Loucy (cell line): ENCODE measurements around the gene KCNJ5.

ENCODE experiments used
- H2AFZ ChIP-seq: fragments of 200-600 bp; sonication (generic); 2 replicates; pipeline ENCODE4 v1.6.0; 2016; ENCODE audit warnings: antibody characterized with exemption, mild to moderate bottlenecking, low read length, moderate library complexity
- H3F3A ChIP-seq: fragments of 200-600 bp; 2 replicates; pipeline ENCODE4 v1.6.0; 2016; ENCODE audit warnings: antibody characterized with exemption, low read depth, mild to moderate bottlenecking
- H3K27me3 ChIP-seq: fragments of 200-600 bp; sonication (generic); 2 replicates; pipeline ENCODE4 v1.6.1; 2014; ENCODE audit warnings: low read length, mild to moderate bottlenecking; ENCODE audit not compliant: insufficient read depth, poor library complexity, severe bottlenecking
- H3K36me3 ChIP-seq: fragments of 200-600 bp; sonication (generic); 2 replicates; pipeline ENCODE4 v1.6.1; 2016; ENCODE audit warnings: low read length; ENCODE audit not compliant: insufficient read depth
- H3K4me1 ChIP-seq: fragments of 200-600 bp; sonication (generic); 2 replicates; pipeline ENCODE4 v1.5.1; 2014; ENCODE audit warnings: low read length, mild to moderate bottlenecking; ENCODE audit not compliant: insufficient read depth, poor library complexity, severe bottlenecking
- H3K4me2 ChIP-seq: fragments of 200-600 bp; sonication (generic); 2 replicates; pipeline ENCODE4 v1.6.0; 2014; ENCODE audit warnings: antibody characterized with exemption, low read length, low read depth, mild to moderate bottlenecking; ENCODE audit not compliant: poor library complexity, severe bottlenecking
- H3K4me3 ChIP-seq: fragments of 200-600 bp; sonication (generic); 2 replicates; pipeline ENCODE4 v1.5.1; 2014; ENCODE audit warnings: low read length, mild to moderate bottlenecking, mixed read lengths; ENCODE audit not compliant: poor library complexity, severe bottlenecking
- H3K79me2 ChIP-seq: fragments of 200-600 bp; sonication (generic); 2 replicates; pipeline ENCODE4 v1.6.1; 2014; ENCODE audit warnings: low read length; ENCODE audit not compliant: insufficient read depth
- H3K9ac ChIP-seq: fragments of 200-600 bp; sonication (generic); 2 replicates; pipeline ENCODE4 v1.6.0; 2014; ENCODE audit warnings: mild to moderate bottlenecking, low read depth, low read length, moderate library complexity; ENCODE audit not compliant: poor library complexity, severe bottlenecking
- H3K9me2 ChIP-seq: fragments of 200-600 bp; sonication (generic); replicated peaks from 2 replicates; pipeline ENCODE4 v1.6.1; 2016; ENCODE audit warnings: low read depth, low read length, mixed read lengths
- H3K9me3 ChIP-seq: fragments of 200-600 bp; sonication (generic); 2 replicates; pipeline ENCODE4 v1.6.1; 2014; ENCODE audit warnings: mild to moderate bottlenecking, antibody characterized with exemption, low read length, low read depth; ENCODE audit not compliant: insufficient read depth
- H4K20me1 ChIP-seq: fragments of 200-600 bp; sonication (generic); 2 replicates; pipeline ENCODE4 v1.6.0; 2014; ENCODE audit warnings: antibody characterized with exemption, low read length, mild to moderate bottlenecking; ENCODE audit not compliant: insufficient read depth, poor library complexity, severe bottlenecking
- EZH2phosphoT487 ChIP-seq: fragments of 200-600 bp; IDR thresholded peaks from 2 replicates; pipeline ENCODE4 v1.6.1; 2018; ENCODE audit warnings: antibody characterized with exemption, mild to moderate bottlenecking, moderate library complexity, borderline replicate concordance
- TF ChIP-seq, protein P1 (sequence below): fragments of 200-600 bp; sonication (generic); conservative IDR thresholded peaks from 2 replicates; pipeline ENCODE4 v1.5.1; 2014; ENCODE audit warnings: mild to moderate bottlenecking, antibody characterized with exemption, low read length

KCNJ5 gene

DNA sequence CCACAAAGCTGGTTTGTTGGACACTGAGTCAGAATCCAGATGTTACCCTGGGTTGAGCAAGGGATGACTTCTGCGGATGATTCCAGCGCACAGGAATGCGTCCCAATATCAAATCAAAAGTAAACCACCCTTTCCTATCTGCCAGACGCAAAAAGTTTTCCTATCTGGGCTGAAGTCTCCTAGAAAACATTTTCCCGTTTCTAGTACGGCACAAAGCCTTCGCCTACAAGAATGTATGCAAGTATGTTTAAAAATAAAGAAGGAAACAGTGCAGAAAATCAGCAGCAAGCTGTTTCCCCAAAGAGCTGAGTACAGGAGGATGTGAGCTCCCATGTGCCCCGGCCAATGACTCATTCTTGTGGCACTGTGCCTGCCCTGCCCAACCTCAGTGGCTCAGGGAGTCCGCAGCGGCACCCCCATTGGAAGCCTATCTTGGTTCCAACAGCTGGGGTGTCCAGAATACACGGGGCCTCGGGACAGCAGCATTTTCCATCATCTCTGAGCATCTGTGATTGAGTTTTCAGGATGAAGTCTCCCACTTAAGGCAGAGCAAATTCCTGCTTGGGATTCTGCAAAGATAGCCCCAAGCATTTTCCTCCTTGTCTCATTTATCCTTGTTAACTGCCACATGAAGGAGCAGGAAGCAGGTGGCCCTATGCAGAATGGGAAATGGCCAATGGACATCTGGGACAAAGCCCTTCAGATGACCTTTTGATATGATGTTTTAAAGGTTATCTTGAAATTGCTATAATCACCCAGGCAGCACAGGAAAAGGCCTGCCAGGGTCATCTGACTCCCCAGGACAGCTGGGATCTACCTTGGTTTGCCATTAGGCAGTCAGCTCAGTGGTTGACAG, 17.5 kb downstream of the KCNJ5 start:
- Histone ChIP-seq H3K9me2 (no peaks in the 10 kb centered on the region), H3F3A (no peaks in the 10 kb centered on the region), H3K4me1 (peaks cover 23% of the 10 kb centered on the region), H3K9ac (no peak overlapping the region), H2AFZ (no peak overlapping the region), H3K4me2 (no peak overlapping the region), H3K4me3 (no peak overlapping the region), H3K9me3 (no peaks in the 10 kb centered on the region), H3K27me3 (no peaks in the 10 kb centered on the region), H3K36me3 (no peaks in the 10 kb centered on the region), H3K79me2 (peaks cover 4% of the 10 kb centered on the region; the same call in 1 of the 2 replicates), H4K20me1 (no peaks in the 10 kb centered on the region)
- TF ChIP-seq EZH2phosphoT487: no peak
- TF ChIP-seq, protein P1, sequence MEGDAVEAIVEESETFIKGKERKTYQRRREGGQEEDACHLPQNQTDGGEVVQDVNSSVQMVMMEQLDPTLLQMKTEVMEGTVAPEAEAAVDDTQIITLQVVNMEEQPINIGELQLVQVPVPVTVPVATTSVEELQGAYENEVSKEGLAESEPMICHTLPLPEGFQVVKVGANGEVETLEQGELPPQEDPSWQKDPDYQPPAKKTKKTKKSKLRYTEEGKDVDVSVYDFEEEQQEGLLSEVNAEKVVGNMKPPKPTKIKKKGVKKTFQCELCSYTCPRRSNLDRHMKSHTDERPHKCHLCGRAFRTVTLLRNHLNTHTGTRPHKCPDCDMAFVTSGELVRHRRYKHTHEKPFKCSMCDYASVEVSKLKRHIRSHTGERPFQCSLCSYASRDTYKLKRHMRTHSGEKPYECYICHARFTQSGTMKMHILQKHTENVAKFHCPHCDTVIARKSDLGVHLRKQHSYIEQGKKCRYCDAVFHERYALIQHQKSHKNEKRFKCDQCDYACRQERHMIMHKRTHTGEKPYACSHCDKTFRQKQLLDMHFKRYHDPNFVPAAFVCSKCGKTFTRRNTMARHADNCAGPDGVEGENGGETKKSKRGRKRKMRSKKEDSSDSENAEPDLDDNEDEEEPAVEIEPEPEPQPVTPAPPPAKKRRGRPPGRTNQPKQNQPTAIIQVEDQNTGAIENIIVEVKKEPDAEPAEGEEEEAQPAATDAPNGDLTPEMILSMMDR: no peak

DNA sequence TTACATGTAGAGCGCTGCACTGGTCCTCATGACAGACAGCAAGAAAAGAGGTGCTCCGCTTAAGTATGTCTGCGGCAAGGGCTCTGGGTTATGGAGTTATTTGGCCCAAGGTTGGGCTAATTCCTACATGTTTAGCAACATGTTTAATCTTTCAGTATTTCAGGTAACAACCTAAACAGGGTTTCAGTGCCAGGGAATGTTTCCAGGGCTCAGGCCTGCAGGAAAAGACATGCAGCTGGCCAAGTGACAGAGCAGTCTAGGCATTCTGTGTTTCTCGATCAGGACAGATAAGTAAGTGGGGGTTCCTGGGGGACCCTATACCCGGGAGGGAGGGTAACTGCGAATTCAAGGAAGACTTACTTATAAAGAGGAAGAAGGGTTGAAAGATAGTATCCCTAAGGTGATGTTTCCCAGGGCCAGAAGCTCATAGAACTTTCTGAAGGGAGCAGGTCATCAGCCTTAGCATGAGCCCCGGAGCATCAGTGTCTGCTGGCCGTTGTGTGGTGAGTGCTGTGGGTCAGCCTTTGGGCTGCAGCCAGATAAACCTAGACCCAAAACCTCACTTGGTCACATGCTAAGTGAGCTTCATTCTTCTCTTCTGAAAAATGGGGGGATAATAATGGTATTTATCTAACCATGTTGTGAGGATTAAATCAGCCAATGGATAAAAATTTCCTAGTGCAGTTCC, 18.4 kb downstream of the KCNJ5 start:
- Histone ChIP-seq H3K4me2 (no peak overlapping the region), H3K27me3 (no peaks in the 10 kb centered on the region), H3K9ac (no peak overlapping the region), H3K79me2 (no peaks in the 10 kb centered on the region), H3K4me1 (peaks cover 13% of the 10 kb centered on the region), H3K9me3 (no peaks in the 10 kb centered on the region), H3F3A (no peaks in the 10 kb centered on the region), H3K36me3 (no peaks in the 10 kb centered on the region), H3K9me2 (no peaks in the 10 kb centered on the region), H2AFZ (no peak overlapping the region), H4K20me1 (no peaks in the 10 kb centered on the region), H3K4me3 (no peak overlapping the region)
- no peak for TF ChIP-seq EZH2phosphoT487

DNA sequence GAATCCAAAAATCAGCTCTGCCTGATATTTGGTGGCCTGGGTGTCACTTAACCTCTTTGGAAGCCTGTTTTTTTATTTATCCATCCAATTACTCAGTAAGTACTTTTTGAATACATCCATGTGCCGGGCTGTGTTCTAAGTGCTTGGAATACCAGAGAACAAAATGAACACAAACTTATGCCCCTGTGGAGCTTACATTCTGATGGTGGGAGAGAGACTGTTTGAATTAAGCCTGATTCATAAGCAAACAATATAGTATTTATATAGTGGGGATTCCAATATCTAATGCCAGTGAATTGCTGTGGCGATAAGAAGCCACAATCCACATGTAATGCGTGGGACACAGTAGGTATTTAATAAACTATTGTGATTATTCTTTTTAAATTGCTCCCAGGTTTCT, 19.4 kb downstream of the KCNJ5 start:
- H2AFZ ChIP-seq: no peak overlapping the region
- no peaks in the 10 kb centered on the region for H3K9me3 ChIP-seq
- H3K4me2 ChIP-seq: no peak overlapping the region
- H3K4me1 ChIP-seq: peaks cover 10% of the 10 kb centered on the region
- H3K9ac ChIP-seq: no peak overlapping the region
- no peaks in the 10 kb centered on the region for H3K9me2 ChIP-seq
- no peaks in the 10 kb centered on the region for H3F3A ChIP-seq
- no peaks in the 10 kb centered on the region for H3K79me2 ChIP-seq
- no peaks in the 10 kb centered on the region for H3K27me3 ChIP-seq
- no peaks in the 10 kb centered on the region for H3K36me3 ChIP-seq
- no peak for TF ChIP-seq EZH2phosphoT487
- TF ChIP-seq, protein P1: no peak
- no peaks in the 10 kb centered on the region for H4K20me1 ChIP-seq
- H3K4me3 ChIP-seq: no peak overlapping the region
